Measurements from ENCODE around the gene TFCP2L1.

Gene TFCP2L1

DNA sequence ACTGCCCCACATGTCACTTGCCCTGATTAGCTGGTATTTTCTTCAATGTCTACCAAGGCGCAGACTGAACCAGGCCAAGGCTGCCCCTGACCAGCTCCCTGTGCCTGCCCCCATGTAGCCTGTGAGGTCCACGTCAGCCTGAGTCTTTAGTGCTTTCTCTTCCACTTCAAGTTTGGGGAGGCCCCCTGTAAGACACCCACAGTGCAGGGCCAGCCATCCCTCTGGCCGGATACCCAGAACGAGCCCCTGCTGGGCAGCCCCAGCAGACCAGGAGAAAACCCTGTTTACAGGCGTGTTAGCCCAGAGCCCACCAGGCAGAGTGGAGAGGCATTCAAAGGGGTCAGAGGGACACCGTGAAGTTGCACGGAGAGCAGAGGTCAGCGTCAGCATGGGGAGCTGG, 92.4 kb downstream of the TFCP2L1 start:
- no peak for DNase-seq

DNA sequence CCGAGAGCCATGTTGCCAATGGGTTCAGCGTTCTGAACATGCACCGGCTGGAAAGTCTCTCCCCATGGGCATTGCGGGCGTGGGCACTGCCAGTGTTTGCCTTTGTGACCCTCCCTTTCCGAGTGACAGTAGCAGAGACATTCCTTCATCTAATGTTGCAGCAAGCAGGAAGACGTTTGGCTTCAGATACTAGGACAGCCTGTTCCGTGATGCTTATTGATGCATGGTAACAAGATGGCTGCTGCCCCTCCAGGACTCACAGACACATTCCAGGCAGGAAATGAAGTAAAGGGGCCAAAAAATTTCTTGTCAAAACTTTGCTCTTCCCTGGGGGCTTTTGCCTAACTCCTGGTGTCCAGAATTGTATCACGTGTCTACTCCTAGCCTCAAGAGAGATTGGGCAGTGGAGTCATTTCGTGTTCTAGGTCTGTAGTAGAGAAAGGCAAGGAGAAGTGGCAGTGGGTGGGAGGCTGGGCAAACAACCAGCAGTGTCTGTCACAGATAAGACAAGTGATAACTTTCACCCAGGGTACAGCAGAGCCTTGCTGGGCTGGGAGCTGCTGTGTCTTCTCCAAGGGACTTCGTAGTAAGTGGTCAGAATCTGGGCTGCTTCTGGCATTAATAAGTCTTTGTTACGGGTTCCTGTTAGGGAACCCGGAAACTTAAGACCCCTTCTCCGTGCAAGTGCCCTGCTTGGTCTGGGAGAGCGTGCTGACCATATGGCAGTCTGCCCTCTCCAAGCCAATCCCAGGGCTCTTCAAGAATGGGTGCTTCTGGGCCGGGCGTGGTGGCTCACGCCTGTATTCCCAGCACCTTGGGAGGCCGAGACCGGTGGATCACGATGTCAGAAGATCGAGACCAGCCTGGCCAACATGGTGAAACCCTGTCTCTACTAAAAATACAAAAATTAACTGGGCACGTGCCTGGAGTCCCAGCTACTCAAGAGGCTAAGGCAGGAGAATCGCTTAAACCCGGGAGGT, 93.5 kb downstream of the TFCP2L1 start:
- DNase-seq: no peak

GRCh38 chr2:121189661-121190381, 95.2 kb downstream of the TFCP2L1 start:
- no peak for DNase-seq

DNA sequence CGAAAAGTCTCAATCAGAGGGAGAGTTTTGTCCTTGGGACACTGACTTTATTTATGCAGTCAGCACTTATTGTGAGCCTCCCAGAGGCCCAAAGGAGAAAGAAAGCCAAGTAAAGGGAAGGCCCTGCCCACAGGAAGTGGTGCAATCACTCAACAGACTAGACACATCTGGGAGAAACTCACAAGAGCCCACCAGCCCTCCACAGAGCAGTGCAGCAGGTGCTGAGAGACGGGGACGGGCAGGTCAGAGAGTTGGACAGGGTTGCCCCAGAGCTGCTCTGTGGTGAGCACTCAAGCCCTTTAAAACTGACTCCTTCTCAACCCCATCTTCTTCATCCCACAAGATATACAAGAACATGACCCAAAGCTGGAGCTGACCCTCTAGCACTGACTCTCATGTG, 96.0 kb downstream of the TFCP2L1 start:
- no peak for DNase-seq

- DNase-seq: no peak
These were observed 97.0 kb downstream of the TFCP2L1 start for GRCh38 chr2:121187982-121188411.

DNA sequence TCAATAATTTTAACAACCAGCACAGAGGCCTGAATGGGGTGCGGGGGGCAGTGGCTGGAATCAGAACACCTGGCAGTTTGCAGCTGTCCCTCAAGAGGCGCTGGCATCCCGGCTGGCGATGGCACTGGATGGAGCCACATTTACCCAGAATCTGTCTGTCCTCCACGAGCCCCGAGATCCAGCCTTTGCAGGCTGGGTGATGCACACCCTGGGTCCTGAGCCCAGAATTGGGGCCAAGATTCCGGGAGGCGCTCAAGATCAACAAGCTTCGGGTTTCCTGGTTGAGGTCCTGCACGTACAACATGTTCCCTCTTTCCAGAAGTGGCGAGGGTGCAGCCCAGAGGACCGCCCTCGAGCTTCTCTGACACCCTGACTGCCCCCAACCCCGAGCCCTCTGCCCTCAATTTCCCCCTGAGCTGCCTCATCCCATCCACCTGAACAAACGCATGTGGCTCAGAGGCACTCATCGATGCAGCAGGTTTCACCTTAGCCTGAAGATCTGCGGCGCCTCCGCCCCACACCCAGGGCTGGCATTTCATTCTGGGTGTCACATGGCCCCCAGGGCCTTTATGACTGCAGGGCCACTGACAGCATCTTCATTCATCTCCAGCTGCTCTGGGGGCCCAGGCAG, 97.5 kb downstream of the TFCP2L1 start:
- no peak for DNase-seq

- no peak for DNase-seq
These were observed 98.7 kb downstream of the TFCP2L1 start for GRCh38 chr2:121186261-121186660.

DNA sequence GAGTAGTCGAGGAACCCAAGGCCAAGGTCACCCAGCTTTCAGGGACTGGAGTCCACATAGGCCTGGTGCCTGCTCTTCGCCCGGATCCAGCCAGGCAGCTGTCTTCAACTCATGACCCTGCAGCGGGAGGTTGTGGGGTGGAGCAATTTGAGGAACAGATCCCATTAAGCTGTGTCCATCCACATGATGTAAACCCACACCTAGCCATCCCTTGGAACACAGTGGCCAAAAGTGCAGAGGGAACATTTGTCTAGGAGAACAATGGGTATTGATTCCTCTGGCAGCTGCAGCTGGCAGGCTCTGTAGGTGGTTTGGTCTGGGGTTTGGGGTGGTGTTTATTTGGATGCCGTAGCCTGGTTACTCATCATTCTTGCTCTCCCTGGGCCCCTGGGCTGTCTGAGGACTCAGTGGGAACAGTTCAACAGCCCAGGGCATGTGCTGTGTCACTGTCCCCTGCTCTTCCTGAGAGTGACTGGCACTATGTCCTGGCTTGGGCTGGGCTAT, 99.4 kb downstream of the TFCP2L1 start:
- no peak for DNase-seq

GRCh38 chr2:121185111-121185510, 99.9 kb downstream of the TFCP2L1 start:
- DNase-seq: no peak

DNA sequence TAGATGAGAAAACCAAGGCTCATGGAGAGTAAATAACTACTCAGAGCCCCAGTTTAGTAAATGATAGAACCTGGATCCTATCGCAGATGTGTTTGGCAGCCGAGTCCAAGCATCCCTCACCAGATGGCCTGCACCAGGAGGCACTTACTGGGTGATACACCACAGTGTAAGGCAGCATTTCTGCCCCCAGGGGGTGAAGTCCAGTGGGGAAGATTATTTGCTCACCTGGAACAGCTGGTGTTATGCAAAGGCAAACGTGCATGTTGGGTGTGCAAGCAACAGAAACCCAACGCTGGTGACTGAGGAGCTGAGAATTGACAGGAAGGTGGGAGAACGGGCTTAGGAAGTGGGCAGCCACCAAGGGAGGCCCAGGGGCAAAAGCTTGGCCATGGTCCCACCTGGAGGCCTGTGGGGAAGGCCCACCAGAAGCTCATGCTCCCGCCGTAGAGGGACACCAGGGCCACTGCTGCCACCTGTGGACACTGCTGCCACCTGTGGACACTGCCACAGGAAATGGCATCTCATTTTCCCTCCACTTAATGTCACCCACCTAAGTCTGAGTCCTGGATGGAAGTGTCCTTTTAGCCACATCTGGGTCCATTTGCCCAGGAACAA, 100.6 kb downstream of the TFCP2L1 start:
- no peak for DNase-seq

- DNase-seq: no peak
These were observed 102.5 kb downstream of the TFCP2L1 start for GRCh38 chr2:121182520-121182919.

DNA sequence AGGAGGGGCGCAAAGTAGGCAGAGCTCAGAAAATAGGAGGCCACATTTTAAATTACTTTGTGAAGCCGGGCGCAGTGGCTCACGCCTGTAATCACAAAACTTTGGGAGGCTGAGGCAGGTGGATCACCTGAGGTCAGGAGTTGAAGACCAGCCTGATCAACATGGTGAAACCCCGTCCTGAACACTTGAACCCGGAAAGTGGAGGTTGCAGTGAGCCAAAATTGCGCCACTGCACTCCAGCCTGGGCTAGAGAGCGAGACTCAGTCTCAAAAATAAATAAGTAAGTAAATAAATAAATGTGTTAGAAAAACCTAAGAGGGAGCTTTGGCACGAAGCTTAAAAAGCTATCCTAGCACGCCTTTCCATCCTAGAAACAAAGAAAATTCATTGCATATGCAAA, 105.5 kb downstream of the TFCP2L1 start:
- no peak for DNase-seq

DNA sequence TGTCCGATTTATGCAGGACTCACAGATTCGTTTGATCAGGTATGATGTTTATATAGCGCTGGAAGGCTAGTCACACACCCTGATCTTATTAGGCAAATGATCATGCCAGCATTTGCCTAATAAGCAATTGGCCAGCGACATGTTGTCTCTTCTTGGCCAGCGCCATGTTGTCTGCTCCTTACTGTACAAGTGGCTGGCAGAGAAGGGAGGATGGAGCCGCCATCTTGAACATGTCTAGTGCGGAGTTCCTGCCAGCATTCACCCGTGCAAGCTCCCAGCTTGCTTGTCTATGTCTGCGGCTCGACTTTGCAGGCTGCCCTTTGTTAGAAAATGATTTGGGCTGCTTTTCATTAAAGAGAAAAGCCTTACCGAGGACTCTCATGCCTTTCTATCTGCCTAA, 106.3 kb downstream of the TFCP2L1 start:
- no peak for DNase-seq

- no peak for DNase-seq
These were observed 107.1 kb downstream of the TFCP2L1 start for GRCh38 chr2:121177896-121178295.

- DNase-seq: no peak
These were observed 109.7 kb downstream of the TFCP2L1 start for GRCh38 chr2:121175326-121175725.

- DNase-seq: no peak
These were observed 111.2 kb downstream of the TFCP2L1 start for GRCh38 chr2:121173806-121174205.

GRCh38 chr2:121173112-121173511, 111.9 kb downstream of the TFCP2L1 start:
- peak; percentile 13 for DNase-seq

GRCh38 chr2:121172456-121172855, 112.5 kb downstream of the TFCP2L1 start:
- no peak for DNase-seq

- no peak for DNase-seq
These were observed 113.3 kb downstream of the TFCP2L1 start for GRCh38 chr2:121171625-121172119.

GRCh38 chr2:121170577-121170976, 114.4 kb downstream of the TFCP2L1 start:
- no peak for DNase-seq

- no peak for DNase-seq
These were observed 117.6 kb downstream of the TFCP2L1 start for GRCh38 chr2:121167411-121167810.

All from fibroblast of upper back skin (primary cell).